Measurements from ENCODE around the gene CROCC2.
"Not testable (repeated sequence)": the region's sequence is repeated elsewhere in the genome, so short reads cannot be mapped to it uniquely, and the experiment has no call there.

The CROCC2 gene

DNA sequence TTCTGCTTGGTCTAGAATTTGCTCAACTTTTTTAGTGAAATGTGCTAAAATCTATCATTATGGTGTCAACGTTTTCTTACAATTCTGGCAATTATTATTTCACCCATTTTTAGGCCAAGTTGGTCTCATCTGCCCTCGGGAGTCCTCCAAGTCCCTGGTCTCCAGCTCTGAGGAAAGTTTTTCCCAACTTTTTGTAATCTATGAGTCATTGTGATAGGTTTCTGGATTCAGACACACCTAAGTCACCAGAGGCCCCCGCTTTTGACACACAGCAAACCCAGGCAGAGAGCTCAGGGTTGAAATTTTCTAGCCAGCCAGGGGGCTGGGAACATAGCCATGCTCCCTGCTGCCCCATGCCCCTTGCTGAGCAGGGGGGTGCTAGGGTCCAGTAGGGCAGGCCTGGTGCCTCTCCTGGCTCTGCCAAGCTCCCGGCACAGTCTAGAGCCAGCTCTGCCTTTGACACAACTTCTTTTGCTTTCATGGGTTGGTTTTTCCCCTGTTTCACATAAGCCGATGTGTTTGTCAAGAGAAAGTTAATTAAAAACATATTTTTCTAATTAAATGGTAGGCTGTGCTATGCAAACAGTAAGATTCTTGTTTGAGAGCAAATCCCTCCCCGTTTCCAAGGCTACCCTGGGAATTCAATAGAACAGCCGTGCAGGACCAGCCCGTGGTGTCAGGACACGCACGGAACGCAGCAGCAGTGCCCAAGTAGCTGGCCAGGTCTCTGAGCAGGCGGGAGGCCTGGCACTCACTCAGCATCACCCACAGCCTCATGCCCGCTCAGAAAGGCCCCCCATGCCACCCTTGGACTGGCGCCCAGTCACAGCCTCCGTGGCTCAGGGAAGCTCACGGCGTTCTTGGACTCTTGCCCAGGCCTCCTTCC is 66.7 kb downstream of the CROCC2 start:
- DNase-seq: no peak

GRCh38 chr2:240974771-240975572 is 68.8 kb downstream of the CROCC2 start:
- no peak for DNase-seq

GRCh38 chr2:240975903-240976302 is 69.8 kb downstream of the CROCC2 start:
- DNase-seq: not testable (repeated sequence)

GRCh38 chr2:240981280-240981679 is 75.1 kb downstream of the CROCC2 start:
- no peak for DNase-seq

DNA sequence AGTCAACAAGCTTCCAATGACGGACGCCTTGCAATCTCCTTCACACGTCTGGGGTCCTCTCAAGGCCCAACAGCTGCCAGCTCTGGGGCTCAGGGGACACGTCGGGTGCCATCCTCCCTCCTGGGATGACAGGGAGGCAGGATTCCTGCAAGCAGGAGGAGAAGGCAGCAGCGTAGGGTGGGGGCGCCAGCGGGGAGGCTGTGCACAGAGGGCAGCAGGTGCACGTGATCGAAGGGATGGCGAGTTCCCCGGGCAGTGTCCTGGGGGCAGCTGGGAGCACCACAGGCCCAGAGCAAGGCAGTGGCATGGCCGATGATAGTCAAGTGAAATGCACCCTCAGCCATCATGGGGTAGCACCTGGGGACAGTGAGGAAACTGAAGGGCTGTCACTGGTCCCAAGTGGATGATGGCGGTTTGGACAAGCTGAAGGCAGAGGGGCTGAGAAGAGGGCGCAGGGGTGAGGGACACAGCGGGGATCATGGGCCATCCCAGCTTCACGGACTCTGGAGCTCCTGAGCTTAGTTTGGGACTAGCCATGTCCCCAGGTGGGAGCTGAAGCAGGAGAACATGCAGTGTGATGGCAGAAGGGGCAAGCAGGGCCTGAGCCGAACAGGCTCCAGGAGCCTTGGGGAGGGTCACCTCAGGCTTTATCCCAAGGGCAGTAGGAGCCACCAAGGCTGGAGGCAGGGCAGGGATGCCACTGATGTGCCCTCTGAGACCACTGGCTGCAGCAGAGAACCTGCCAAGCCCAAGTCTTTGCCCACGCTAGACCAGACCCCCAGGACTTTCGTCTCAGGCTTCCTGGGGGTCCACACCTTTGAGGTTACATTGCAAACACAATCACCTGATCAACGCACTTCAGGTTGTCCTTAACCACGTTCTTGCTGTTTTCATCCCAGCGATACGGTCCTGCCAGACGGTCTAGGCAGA is 76.0 kb downstream of the CROCC2 start:
- DNase-seq: no peak

DNA sequence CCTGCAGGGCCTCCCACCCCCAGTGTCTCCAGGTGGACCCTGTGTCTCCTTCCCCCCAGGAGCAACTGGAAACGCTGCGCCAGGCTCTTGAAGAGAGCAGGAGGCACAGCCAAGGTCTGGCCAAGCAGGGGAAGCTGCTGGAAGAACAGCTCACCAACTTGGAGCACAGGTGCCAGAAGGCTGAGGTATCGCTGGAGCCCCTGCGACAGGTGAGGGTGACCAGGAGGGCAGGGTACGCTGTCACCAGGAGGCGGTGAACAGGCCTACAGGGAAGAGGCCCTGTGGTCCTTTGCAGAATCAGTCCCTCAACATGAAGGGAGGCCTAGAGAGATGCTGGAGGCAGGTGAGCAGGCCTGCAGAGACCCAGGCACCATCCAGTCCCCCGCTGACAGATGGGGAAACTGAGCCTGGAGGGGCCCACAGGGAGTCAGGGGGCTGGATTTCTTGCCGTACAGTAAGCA is 76.7 kb downstream of the CROCC2 start:
- no peak for DNase-seq

DNA sequence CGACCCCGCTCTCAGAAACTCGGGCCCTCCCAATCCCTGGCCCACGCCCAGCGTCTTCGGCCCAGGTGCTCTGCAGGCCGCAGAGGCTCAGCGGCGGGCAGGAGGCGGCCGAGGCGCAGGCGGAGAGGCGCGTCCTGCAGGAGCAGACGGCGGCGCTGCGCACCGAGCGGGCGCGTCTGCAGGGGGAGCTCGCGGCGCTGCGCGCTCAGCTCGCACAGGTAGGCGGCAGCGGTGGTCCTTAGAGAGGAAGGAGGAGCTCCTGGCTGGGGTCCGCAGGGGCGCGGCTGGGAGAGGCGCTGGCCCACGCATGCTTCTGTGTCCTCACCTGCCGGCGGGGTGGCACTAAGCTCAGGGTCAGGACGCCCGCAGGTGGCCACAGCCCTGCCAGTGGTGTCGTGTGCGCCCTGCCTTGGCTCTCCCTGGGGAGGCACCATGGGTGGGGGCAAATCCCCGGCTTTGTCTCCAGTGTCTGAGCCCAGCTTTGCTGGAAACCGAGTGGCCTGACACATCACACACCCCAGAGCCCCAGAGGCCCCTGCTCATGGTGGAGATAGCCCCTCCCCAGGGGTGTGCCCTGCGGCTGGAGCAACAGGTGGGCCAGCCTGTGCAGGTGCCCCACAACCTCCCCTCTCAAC is 77.3 kb downstream of the CROCC2 start:
- DNase-seq: no peak

GRCh38 chr2:240983996-240984498 is 77.9 kb downstream of the CROCC2 start:
- no peak for DNase-seq

DNA sequence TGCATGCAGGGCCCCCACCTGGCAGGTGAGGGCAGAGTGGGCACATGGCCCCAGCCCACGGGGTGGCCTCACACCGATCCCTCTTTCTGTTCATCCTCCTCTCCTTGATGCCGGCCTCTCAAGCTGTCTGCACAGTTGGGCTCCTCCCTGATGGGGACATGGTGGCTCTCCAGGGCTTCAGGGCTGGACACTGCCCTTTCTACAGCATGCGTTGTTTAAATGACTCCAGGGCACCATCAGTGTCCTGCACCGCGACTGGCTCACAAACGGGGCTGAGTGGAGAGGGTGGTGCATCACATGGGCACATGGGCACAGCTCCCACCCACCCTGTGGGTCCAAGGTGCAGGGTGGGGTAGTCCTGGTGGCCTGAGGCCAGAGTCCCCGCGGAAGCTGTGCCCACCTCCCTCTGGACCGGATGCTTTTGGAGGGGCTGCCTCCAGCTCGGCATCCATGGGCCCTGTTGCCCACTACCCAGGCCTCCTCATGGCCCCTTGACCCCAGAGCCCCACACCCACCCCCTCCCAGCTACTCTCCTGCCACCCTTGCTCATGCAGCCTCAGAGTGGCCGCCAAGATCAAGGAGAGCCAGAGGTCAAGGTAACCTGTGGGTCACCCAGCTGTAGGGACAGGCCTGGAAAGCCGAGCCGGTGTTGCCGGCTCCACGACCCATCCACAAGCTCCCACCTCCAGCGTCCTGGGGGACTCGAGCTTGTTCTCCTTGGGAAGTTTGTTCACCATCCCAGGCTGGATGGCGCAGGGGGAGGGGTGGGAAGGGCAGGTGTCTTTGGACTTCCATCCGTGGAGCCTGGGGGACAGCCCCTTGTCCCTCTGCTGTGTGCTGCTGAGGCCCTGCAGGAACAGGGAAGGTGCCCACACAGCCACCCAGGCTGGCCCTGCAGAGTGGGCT is 80.0 kb downstream of the CROCC2 start:
- no peak for DNase-seq

DNA sequence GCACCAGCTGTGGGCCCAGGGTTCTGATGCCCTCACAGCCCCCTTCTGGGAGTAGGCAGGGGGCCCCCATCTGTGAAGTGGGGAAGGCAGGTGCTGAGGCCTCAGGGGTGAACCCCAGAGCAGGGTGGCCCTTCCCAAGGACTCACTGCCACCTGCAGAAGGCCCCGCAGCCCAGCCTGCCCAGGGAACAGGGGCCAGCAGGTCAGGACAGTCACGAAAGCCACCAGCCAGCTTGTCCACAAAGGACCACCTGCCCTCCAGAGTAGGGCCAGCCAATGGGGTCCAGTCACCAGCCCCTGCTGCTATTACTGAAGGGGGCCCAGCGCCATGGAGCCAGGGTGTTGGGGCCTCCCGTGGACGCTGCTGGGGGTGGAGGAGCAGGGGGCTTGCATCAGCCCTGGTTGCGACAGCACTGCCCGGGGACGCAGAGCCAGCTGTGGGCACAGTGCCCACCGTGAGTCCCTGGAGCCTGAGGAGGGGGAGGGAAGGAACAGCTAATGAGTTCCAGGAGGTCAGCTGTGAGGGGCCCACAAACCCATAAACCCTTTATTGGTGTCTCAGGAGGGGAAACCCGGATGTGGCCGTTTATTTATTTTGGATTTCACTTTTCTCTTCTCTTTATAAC is 80.8 kb downstream of the CROCC2 start:
- no peak for DNase-seq

- DNase-seq: no peak
Measured at GRCh38 chr2:240987588-240987987, 81.5 kb downstream of the CROCC2 start.

- DNase-seq: no peak
Measured at GRCh38 chr2:240988146-240988545, 82.0 kb downstream of the CROCC2 start.

DNA sequence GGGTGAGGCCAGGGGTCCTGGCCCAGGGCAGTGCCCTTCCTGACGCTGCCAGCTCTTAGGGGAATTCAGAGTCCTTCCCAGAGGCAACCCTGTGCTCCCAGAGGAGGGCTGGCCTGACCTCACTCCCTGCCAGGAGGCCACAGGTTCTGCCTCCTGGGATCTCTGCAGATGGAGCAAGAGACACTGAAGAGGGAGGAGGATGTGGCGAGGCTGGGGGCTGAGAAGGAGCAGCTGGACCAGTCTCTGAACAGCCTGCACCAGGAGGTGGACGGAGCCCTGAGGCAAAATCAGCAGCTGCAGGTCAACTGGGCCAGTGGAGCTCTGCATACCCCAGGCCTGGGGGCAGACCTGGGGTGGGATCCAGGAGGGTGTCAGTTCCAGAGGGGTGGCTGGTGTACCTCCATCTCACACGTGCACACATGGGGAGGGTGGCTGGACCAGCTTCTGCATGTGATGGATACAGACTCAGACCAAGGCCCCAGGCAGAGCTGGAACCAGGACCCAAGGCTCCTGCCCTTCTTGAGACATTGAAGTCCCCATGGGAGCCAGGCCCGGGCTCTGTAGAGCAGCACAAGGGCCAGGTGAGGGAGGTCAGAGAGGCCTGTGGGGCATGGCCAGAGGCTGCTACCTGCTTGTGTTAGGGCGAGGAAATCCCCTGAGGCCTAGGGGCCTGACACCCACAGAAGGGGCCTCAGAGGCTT is 82.6 kb downstream of the CROCC2 start:
- no peak for DNase-seq

- no peak for DNase-seq
Measured at GRCh38 chr2:240989451-240990265, 83.5 kb downstream of the CROCC2 start.

GRCh38 chr2:240990266-240990529 is 84.1 kb downstream of the CROCC2 start:
- no peak for DNase-seq

- no peak for DNase-seq
Measured at GRCh38 chr2:240990726-240991377, 84.7 kb downstream of the CROCC2 start.

DNA sequence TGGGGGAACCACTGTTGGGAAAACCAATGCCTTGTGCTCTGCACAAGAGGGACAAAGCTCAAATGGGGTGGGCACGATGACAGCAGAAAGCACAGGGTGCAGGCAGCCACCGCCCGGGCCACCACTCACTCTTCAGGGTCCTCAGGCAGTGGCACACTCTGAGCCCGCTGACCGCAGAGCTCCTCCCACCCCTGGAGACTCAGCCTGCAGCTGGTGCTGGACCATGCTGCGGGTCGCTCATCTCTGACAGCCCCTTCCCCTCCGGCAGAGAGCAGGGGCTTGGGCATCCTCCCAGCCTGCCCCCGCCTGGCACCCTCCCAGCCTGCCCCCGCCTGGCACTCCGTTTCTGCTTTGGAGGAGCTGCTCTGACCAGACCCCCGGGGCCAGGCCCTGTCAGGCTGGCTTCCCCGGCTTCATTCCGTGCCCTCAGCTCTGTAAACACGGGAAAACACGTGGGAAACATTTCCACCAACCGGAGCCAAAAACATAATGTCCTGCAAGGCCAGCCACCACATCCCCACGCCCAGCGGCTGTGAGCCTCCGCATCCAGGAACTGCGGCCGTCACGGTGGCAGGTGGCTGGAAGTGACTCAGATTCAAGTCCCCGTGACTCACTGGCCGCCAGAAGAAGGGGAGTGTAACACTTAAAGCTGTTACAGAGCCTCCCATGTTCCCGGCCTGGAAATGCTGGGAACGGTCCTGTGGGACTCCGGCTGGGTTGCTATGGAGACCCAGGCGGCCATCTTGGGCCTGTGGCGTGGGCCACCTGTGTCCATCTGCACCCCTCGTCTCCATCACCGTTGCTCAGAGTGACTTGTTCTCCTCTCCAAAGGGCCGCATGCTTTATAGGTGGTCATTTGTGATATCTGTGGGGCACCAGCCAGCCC is 85.5 kb downstream of the CROCC2 start:
- peak; percentile 20 for DNase-seq
